ENCODE data around the gene TSPAN18.

TSPAN18 gene

DNA sequence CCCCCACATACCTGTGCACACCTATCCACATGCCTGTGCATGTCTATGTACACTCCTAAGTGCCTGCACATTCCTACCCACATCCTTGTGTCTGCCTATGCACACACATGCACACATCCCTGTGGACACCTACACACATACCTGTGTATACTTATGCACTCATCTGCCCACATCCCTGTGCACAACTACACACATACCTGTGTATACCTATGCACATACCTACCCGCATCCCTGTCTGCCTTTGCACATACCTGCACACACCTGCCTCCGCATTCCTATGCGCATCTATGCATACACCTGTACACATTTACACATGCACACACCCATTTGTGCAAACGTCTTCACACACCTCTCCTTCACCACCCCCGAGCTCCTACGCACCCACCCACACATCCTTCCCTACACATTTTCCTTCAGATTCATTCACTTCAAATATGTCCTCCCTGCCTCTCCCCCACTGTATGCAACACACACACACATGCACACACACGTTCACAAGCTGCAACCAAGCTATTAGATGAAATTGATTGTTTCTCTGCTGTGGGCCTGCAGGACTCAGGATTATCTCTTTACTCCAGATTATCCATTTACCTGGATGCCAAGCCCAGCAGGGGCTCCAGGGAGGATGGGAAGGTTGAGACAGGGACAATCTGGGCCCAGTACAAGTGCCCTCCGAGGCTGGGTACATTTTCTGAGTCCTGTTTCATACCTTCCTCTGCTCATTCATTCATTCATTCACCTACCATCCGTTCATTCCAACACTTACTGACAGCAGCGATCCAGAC, 53.2 kb downstream of the TSPAN18 start:
- DNase-seq = no peak

DNA sequence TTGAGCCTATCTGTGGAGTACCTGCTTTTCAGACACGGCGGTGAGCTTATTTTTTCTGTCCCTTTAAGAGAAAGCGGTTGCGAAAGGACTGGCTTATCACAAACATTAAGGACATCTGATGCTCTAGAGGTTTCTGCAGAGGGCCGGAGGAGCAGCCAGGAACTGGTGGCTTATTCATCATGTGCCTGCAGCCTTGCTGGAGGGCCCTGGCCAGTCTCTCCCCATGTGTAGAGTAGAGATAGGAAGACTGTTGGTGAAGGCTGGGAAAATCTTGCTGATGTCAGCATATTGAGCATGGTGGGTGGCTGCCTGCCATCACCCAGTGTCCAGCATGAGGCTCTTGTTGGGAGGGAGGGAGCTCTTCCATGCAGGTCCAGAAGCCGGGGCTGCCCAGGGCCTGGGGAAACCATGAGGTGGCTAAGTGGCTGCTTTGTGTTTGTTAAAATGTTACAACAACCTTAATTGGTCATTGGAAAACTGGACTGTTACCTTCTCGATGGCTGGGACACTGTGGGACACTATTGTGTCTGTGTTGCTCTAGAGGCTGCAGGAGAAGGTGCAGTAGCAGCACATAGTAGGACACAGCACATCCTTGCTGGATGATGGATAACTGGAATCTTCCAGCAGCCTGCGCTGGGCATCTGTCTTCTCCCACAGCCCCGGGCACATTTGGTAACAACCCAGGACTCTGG, 54.3 kb downstream of the TSPAN18 start:
- no peak for DNase-seq

DNA sequence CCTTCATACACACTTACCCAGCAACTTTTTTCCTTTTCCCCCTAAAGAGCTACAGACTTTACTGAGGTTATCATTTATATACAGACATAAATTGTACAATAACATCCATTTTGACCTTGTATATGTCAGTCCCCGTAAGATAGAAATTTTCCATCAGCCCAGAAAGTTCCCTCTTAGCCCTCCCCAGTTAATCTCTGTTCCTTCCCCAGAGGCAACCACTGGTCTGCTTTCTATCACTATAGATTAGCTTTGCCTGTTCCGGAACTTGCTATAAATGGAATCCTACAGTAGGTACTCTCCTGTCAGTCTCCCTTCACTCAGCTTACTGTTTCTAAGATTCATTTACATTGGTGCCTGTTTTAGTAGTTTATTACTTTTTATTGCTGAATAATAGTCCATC, 54.9 kb downstream of the TSPAN18 start:
- DNase-seq = no peak

DNA sequence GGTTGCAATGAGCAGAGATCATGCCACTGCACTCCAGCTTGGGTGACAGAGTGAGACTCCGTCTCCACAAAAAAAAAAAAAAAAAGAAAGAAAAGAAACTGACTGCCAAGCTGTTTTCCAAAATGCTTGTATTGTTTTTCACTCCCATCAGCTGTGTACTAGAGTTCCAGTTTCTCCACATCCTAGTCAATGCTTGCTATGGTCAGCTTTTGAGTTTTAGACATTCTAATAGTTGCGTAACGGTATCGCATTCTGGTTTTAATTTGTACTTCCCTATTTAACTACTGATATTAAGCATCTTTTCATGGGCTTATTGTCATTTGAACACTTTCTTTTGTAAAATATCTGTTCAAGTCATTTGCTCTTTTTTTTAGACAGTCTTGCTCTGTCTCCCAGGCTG, 55.7 kb downstream of the TSPAN18 start:
- no peak for DNase-seq

DNA sequence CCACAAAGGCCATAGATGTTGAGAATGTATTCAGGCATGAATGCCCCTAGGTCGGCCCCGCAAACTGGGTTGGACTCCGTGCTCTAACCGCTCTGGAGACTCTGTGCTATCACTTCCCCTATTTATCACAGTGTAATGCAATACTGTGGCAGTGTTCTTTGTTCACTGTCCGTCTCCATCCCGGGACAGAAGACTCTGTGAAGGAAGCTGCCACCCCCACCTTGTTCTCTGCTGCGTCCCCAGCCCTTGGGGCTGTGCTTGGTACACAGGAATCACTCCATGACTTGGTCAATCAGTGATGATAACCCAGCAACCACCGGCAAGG, 57.6 kb downstream of the TSPAN18 start:
- DNase-seq = no peak

DNA sequence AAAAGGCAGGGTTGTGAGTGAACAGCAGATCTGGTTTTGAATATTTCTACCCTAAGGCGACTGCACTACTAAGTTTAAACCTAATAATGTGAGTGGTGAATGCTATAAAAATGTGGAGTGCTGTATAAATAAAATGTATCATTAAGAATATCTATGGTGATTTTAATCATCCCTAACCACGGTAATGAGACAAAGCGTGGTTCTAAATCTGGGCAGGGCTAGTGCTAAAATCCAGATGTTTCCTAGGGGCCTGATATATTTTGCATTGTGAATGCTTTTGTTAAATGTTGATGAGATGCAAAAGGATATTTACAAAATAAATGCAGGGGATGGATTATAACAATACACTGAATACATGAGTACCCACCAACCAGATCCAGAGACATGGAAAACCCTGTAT, 58.1 kb downstream of the TSPAN18 start:
- DNase-seq = no peak

DNA sequence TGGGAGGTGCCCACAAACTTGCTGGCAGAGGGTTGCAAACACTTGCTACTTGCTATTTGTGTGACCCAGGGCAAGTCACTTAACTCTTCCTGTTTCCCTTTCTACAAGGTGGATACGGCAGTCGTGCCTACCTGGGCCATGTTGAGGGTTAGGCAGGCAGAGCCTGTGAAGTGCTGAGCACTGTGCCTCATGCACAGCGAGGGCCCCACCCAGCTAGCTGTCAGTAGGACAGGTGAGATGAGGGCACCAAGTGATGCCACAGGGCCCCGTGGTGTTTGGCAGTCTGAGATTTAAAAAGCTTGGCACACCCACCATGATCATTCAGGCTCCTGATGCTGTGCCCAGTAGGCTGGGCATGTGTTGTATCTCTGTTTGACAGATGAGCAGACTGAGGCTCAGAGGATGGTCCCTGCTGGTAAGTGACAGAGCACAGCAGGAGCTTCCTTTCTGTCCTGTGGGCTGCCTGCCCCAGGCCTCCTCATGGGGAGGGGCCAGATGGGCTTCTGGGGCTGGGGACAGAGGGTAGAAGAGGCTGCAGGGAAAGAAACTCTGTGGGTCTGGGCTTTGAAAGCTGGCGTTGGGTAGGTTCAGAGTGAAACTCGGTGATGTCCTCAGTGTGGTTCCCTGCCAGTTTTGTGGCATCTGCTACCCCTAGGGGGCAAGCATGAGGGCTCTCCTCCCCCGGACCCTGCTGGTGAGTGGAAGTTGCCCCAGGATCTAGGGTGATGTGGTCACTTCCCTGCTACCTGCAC, 59.3 kb downstream of the TSPAN18 start:
- no peak for DNase-seq

DNA sequence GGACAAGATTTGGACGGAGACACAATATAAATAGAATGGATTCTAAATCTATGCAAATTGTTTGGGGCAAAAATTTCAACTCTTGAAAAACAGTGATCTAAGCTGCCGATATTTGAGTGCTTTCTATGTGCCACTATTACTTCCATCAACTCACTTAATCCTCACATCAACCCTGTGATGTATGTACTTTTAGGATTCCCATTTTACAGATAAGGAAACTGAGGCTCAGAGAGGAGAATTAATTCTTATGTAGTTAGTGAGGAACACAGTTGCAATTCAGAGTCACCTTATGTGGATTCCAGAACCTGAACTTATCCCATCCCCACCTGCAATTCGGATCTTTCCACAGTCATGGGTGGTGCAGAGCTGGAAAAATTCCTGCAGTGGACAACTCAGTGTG, 60.3 kb downstream of the TSPAN18 start:
- no peak for DNase-seq

DNA sequence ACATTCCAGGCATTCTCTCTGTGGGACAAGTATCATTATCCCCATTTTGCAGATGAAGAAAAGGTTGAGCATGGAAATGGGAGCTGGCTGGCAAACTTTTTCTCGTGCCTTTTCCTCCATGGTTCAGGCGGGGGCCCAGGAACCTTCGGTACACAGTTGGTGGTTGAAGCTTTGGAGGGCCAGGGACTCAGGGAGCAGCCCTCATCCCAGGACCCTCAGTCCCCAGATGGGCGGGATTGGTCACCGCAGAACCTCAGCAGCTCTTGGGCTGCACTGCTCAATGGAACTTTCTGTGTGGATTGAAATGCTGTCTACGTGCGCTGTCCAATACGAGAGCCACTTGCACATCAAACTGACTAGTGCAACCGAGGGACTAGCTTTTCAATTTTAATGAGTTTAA, 61.2 kb downstream of the TSPAN18 start:
- DNase-seq = no peak

DNA sequence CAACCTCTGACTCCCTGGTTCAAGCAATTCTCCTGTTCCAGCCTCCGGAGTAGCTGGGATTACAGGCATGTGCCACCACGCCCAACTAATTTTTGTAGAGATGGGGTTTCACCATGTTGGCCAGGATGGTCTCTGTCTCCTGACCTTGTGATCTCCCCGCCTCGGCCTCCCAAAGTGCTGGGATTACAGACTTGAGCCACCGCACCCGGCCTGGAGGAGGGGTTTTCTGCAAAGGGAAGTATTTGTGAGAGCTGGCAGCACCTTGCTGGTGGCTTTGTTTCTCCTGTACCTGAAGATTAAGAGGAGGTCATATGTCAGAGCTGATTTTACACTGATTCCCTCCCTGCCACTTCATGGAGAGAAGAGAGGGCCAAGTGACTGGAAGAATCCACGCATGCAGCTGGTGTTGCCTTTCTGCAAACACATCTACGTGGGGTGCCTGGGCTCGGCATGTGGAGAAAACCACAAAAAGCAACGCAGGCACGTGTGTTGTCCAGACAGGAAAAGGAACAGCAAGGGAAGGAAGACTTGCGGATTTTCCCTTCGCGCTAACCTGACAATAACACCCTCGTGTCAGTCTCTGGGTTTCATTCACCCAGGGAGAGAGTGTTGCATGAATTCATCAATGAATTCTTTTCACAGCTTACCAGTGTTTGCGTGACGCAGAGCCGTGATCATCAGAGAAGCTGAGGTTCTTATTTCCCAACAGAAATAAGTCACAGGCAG, 61.9 kb downstream of the TSPAN18 start:
- DNase-seq = no peak

DNA sequence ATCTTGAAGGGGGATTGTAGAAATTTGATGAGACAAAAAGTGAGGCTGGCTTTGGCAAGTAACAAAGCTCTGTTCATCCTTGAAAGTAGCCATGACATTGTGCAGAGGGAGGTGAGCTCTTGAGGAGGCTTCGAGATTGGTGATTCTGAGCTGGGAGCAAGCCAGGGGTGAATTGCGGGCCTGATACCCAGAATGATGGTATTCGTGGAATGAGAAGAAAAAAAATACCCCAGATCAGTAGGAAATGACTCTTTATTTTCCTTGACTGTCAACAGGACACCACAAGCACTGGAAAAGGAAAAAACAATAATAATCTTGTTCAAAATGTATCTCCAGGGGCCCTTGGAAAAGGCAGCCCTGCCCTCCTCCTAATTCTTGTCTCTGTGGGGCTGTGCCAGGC, 62.7 kb downstream of the TSPAN18 start:
- no peak for DNase-seq

DNA sequence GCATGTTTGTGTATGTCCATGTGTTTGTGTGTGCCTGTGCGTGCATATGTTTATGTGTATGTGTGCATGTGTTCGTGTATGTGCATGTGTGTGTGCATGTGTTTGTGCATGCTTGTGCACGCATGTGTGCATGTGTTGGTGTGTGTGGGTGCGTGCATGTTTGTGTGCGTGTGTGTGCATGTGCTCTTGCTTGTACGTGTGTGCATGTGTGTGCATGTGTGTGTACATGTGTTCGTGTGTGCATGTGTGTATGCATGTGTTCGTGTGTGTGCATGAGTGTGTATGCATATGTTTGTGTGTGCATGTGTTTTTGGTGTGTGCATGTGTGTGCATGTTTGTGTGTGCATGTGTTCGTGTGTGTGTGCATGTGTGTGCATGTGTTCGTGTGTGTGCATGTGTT, 63.4 kb downstream of the TSPAN18 start:
- DNase-seq = no peak

DNA sequence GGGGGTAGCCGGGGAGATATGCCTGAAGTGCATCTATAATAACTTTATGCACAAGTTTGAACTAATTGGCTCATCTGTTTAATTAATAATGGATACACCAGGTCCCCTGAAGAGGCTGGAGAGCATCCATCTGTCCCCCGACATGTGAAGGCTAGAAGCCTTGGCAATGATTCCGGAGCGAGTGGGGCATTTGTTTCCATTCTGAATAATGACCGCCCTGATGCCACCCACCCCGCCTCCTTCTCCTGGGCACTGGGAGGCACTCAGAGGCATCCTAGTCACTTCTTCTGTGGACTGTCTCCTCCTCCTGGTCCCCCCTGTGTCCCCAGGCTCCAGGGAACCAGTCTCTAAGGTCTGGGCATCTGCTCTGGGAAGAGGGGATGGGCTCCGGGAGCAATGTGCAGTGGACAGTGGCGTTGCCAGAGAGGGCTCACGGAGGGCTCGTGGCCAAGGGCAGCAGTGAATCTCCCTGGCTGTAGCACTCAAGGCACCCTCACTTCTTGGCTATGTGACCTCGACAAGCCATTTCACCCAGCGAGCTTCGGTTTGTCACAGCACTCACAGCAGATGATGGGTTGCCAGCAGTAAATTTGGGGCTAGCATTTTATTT, 64.7 kb downstream of the TSPAN18 start:
- DNase-seq = no peak

DNA sequence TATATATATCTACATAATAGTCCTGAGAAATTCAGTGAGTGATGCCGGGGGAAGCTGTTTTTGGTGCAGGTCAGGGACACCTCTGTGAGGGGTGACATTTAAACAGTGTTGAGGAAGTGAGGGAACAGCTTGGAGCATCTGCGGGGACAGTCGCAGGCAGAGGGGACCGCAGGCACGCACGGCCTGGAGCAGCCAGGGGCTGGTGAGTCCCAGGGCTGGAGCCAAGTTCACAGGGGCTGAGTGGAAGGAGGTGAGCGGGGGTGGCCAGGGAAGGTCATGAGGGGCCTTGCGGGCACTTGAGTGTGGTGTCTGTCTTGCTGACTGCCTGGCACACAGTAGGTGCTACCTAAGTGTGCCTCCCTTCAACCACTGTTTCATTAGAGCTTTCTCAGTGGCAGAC, 65.4 kb downstream of the TSPAN18 start:
- DNase-seq = no peak

DNA sequence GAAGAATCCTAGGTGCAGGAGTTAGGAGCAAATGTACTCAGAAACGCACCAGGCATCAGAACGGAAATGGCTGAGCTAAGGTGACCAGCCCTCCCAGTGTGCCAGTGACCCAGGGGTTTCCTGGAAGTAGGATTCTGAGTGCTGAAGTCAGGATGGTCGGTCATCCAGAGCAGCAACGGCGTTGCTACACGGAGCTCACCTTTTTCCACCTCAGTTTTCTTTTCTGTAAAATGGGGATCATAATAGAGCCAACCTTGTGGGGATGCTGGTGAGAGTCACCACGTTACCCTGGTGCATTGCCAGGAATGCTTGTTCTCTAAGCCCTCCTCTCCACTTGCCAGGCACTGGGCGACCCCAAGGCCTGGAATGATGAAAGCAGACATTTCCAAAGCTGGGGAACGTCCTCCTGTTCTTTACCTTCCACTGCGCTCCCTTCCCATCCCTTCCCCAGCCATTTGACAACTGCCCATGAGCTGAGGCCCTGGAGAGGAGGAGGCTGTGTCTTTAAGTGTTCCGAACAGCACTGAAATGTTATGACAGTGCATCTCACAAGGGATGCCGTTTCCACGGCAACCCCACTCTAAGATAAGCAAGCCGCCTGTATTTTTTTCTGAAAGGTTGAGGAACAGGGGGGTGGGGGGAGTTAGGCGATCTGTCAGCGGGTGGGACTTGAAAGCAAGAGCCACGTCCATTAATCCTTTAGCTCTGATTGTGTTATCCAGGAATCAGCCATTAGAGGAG, 66.8 kb downstream of the TSPAN18 start:
- DNase-seq = no peak

DNA sequence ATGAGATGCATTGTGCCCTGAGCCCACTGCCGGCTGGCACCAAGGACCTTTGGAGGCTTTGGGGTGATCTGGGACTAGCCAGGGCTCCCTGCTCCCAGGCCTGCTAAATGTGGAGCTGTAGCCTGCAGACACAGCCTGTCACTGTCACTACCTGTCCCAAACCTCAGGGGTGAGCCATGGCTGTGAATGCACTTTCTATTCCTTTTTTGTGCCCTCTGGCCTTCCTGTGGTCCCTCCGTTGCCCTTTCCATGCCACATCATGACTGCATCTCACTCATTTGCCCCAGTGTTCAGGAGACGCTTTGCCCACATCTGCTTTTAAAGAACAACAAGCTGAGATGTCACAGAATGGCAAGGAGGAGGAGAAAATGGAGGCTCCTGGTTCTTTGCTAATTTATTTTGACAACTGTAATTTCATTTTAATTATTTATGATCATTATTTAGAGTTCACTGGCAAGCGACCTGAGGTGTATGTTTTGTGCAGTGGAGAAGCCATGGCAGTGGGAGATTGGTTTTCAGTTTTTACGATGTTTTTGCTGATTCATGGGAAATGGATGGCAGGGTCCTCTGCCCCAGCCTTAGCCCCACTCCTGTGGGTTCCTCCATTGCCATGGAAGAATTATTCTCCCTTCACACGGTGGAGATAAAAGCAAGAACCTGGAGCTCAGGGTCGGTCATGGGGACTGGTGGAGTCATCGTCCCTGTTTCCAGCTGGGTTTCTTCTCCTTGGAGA, 69.2 kb downstream of the TSPAN18 start:
- no peak for DNase-seq

DNA sequence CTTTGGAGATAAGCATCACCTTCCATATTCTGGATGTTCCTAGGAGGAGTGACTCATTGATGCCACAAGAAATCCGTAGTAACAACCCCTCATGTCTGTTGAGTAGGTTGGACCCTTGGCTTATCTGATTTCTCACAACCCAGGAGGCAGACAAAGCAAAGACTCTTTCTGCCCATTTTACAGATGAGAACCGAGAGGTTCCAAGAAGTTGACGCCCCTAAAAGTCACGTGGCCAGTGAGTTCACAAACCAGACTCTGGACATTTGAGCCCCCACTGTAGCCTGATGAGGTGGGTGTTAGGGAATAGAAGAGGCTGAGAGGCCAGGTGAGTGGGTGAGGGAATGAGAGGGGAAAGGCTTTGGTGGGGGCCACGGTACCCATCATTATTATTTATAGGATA, 70.3 kb downstream of the TSPAN18 start:
- no peak for DNase-seq

DNA sequence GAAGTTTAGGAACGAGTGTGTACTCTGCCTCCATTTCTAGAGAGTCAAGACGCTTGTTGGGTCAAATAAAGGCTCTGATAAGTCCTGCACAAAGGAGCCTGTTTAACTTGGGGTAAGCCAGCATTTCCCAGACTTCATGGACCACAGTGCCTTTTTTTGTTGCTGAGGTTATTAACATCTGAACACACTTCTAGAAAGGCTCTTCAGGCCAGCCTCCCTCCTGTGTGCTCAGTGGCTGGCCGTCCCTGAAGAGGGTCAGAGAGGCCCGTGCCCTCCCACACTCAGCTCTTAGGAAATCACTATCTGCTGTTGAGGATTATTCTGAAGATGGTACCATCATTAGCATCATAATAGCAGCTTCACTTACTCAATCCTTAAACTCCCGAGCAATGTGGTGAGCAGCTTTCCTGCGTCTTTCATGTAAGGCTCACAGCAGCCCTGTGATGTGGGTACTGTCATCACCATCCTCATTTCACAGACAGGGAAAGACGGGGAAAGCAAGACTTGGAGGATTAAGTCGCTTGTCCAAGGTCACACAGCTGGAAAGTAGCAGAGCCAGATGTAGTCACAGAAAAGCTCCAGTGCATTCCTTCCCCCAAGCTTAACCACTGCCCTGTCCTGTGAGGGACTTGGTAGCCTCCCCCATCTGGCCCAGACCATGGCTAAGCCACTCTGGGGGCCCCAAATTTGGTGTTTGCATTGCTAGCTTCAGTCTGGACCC, 71.3 kb downstream of the TSPAN18 start:
- no peak for DNase-seq

DNA sequence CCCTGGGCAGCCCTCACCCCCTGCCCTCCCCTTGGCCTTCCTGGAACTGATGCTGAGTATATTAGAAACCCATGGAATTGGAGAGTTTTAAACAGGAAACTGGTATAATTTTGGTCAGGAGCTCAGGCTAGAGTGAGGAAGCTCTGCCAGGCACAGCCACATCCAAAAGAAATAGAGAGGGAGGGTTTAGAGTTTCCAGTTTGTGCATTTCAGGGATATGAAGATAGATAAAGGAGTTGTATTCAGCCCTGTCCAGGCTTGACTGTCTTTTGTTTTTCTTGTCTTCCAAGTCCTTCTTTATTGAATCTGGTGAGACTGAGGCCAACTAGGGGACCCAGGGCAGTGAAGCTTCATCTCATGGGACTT, 71.8 kb downstream of the TSPAN18 start:
- DNase-seq = no peak

DNA sequence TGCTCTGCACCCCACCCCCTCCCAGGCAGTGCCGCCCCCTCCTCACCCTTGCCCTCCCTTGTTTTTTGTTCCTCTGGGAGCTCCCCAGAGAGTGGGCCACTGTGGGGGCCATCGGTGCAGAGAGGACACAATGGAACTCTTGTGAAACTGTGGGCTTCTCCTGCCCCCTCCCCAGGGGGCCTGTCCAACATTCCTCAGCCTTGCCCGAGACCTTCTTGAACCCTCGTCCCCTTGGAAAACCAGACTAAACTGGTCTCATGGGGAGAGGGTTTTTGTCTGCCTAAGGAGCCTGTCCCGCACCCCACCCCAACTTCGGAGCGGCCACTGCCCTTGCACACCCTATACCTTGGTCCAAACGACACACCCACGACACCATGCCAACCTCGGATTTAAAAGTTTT, 72.2 kb downstream of the TSPAN18 start:
- no peak for DNase-seq

DNA sequence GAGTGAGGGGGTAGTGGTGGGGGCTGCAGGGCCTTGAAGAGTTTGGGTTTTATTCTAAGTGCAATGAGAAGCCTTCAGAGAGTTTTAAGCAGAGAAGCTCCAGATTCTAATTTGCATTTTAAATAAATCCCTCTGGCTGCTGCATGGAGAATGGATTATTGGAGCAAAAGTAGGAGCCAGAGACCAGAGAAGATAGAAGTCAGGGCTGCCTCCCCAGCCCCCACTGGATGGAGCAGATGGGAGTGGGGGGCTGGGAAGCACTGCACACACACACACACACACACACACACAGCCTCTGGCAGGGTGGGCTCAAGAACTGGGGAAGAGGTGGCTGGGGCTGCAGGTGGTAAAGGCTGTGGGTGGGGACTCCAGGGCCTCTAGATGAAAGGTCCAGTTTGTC, 75.6 kb downstream of the TSPAN18 start:
- DNase-seq = no peak
